K562 (cell line): ENCODE data around the gene DDX46.

Experiments
- CTCF ChIP-seq, 3 experiments: IDR thresholded peaks in 2 of 3; conservative IDR thresholded peaks in 1 of 3; 2 replicates each; pipeline ENCODE4 v1.5.1; 2011 to 2012; ENCODE audit warnings: low read length in 3 of 3, mild to moderate bottlenecking in 3 of 3, control low read depth in 2 of 3, improper control_type of control experiment in 1 of 3, inconsistent platforms in 1 of 3, low read depth in 1 of 3, mixed read lengths in 1 of 3, moderate library complexity in 1 of 3; ENCODE audit not compliant: insufficient read depth in 2 of 3
- EZH2 ChIP-seq: IDR thresholded peaks from 2 replicates; pipeline ENCODE4 v1.6.1; 2012; ENCODE audit warnings: low read depth, mild to moderate bottlenecking, inconsistent platforms, low read length, borderline replicate concordance
- ZBTB7A ChIP-seq: IDR thresholded peaks from 2 replicates; pipeline ENCODE4 v1.6.1; 2011; ENCODE audit warnings: low read depth, mild to moderate bottlenecking, low read length, moderate library complexity, borderline replicate concordance; ENCODE audit not compliant: control insufficient read depth

- TF ChIP-seq ZBTB7A (no peak), EZH2 (no peak), CTCF (IDR thresholded peaks at IDR 0.05 in 2 of 3, conservative IDR thresholded peaks at IDR 0.05 in 1 of 3; ENCODE audit: insufficient read depth in 2 of 3, low read depth in 1 of 3, low read length in 3 of 3) (no peak)
Observed at GRCh38 chr5:134844252-134844651, 85.7 kb downstream of the DDX46 start.
